Measurements from ENCODE around the gene COX7A1.

GRCh38 chr19:36114721-36115452 lies 37.4 kb downstream of the COX7A1 start, which contains the start of gene POLR2I:
- TF ChIP-seq CTCF (conservative IDR thresholded peaks at IDR 0.05; ENCODE audit: low read length) = no peak
- no peak for TF ChIP-seq EZH2phosphoT487 (IDR thresholded peaks at IDR 0.05; ENCODE audit: borderline replicate concordance, low read depth, low read length)

Measured in OCI-LY7 (cell line).